ENCODE results near the gene ANKS6. TPM values are rescaled to one million over a fixed set of nuclear protein-coding genes. Genes with fewer than 3 reads are reported as not detected.

The ANKS6 gene
- total and polyA plus RNA-seq, 9 donors, result 7.4 to 29.3 (median 17.7) TPM

DNA sequence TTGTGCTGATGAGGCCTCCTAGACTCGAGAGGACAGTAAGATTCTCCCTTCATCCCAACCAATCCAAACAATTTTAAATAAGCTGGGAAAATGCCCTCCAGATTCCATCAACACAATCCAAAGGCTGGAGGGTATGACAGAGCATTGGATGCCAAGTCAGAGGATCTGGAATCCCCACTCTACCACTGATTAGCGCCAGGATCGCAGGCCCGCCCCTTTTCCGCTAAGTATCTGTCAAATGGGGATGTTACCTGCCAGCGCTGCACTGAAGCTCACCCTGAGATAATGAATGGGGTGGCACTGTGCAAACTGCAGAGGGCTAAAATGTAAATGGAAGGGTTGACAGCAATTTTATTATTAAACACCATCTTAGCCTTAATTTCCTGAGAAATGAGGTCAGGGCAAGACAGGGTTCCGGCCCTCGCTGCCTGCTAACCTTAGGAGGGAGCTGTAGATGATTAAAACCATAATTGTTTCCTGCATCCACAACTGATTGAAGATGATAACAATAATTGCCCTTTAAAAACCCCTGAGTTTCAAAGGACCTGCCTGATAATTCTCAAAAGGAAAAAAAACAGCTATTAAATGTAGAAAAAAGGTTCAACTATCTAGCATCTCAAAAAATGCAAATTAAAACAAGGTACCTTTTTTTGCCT lies 56.0 kb downstream of the ANKS6 start:
- Histone ChIP-seq H3K4me1 (ENCODE audit: insufficient read depth) (no peaks in the 10 kb centered on the region), H3K27ac (no peak overlapping the region), H3K27me3 (no peaks in the 10 kb centered on the region), H3K9me3 (no peaks in the 10 kb centered on the region), H3K36me3 (no peaks in the 10 kb centered on the region), H3K4me3 (no peak overlapping the region)
- TF ChIP-seq, protein P1, sequence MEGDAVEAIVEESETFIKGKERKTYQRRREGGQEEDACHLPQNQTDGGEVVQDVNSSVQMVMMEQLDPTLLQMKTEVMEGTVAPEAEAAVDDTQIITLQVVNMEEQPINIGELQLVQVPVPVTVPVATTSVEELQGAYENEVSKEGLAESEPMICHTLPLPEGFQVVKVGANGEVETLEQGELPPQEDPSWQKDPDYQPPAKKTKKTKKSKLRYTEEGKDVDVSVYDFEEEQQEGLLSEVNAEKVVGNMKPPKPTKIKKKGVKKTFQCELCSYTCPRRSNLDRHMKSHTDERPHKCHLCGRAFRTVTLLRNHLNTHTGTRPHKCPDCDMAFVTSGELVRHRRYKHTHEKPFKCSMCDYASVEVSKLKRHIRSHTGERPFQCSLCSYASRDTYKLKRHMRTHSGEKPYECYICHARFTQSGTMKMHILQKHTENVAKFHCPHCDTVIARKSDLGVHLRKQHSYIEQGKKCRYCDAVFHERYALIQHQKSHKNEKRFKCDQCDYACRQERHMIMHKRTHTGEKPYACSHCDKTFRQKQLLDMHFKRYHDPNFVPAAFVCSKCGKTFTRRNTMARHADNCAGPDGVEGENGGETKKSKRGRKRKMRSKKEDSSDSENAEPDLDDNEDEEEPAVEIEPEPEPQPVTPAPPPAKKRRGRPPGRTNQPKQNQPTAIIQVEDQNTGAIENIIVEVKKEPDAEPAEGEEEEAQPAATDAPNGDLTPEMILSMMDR (IDR thresholded peaks at IDR 0.05), result no peak
- no peak for TF ChIP-seq POLR2A (IDR thresholded peaks at IDR 0.05)
- DNase-seq, result no peak
- WGBS, 3 donors, result 91 to 92% (median 92%) methylated on average over 8 of the region's 8 CpGs
- intact Hi-C loops (cut with DNase I), result no loop called here

DNA sequence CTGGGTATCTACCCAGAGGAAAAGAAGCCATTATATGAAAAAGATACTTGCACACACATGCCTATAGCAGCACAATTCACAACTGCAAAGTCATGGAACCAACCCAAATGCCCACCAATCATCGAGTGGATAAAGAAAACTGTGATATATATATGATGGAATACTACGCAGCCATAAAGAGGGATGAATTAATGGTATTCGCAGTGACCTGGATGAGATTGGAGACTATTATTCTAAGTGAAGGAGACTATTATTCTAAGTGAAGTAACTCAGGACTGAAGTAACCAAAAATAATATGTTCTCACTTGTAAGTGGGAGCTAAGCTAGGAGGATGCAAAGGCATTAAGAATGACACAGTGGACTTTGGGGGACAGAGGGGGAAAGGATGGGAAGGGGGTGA lies 57.6 kb downstream of the ANKS6 start:
- WGBS, 3 donors, result 96 to 98% (median 98%) methylated on average over 3 of the region's 3 CpGs
- DNase-seq, result no peak
- Histone ChIP-seq H3K4me3 (no peak overlapping the region), H3K27ac (no peak overlapping the region), H3K4me1 (ENCODE audit: insufficient read depth) (no peaks in the 10 kb centered on the region), H3K27me3 (no peaks in the 10 kb centered on the region), H3K36me3 (no peaks in the 10 kb centered on the region), H3K9me3 (no peaks in the 10 kb centered on the region)
- TF ChIP-seq, protein P1 (IDR thresholded peaks at IDR 0.05), result no peak
- TF ChIP-seq POLR2A (IDR thresholded peaks at IDR 0.05) (no peak), EP300 (IDR thresholded peaks at IDR 0.05) (no peak)
- intact Hi-C loops (cut with DNase I), result no loop called here

DNA sequence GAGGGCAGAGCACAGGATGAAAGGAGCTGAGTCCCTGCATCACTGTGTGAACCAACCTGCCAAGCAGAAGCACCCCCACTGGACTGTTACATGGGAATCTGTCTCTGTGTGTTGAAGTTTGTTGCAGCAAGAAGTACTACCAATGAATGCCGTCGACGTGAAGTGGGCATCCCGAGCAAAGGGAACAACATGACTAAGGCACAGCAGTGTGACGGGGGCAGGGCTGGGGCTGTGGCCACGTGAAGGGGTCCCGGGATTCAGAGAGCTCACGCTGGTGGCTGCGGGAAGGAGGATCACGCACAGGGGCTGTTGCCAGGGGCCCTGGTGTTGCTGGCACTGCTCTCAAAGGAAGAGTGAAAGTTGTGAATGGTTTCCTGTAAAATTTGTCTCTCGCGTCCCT lies 60.1 kb downstream of the ANKS6 start:
- Histone ChIP-seq H3K27me3 (no peaks in the 10 kb centered on the region), H3K4me1 (ENCODE audit: insufficient read depth) (no peaks in the 10 kb centered on the region), H3K4me3 (no peak overlapping the region), H3K36me3 (no peaks in the 10 kb centered on the region), H3K9me3 (no peaks in the 10 kb centered on the region), H3K27ac (no peak overlapping the region)
- TF ChIP-seq EP300 (IDR thresholded peaks at IDR 0.05) (no peak), POLR2A (IDR thresholded peaks at IDR 0.05) (no peak)
- TF ChIP-seq, protein P1 (IDR thresholded peaks at IDR 0.05), result no peak
- DNase-seq, result no peak
- intact Hi-C loops (cut with DNase I), result no loop called here
- 90 to 92% (median 91%) methylated on average over 12 of the region's 12 CpGs for WGBS, 3 donors

DNA sequence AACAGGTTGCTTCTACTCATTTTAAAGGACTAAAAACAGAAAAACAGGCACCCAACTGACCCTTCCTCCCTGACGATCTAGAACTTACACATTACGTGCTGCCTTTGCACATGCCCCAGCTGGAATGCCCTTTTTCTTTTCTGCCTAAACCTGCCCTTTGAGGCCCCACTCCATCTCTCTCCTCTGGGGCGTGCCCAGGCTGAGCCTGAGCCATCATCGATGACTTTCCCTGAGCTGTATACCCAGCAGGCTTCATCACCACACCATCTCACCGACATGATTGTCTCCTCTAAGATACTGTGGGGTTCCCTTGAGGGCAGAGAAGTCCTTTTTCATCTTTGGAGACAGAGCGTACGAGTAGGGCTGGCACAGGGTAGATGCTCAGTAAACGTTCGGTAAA lies 63.6 kb downstream of the ANKS6 start:
- no peaks in the 10 kb centered on the region for H3K27me3 ChIP-seq
- H3K36me3 ChIP-seq, result no peaks in the 10 kb centered on the region
- no peak overlapping the region for H3K27ac ChIP-seq
- WGBS, 3 donors, result 81 to 90% (median 85%) methylated on average over 9 of the region's 9 CpGs
- no peak for DNase-seq
- no peaks in the 10 kb centered on the region for H3K9me3 ChIP-seq
- TF ChIP-seq EP300 (IDR thresholded peaks at IDR 0.05) (no peak), POLR2A (IDR thresholded peaks at IDR 0.05) (no peak)
- TF ChIP-seq, protein P1 (IDR thresholded peaks at IDR 0.05), result no peak
- intact Hi-C loops (cut with DNase I), result no loop called here
- no peaks in the 10 kb centered on the region for H3K4me1 ChIP-seq (ENCODE audit: insufficient read depth)
- H3K4me3 ChIP-seq, result no peak overlapping the region
